Lung (tissue), 12 donors: Measurements from ENCODE around the gene CRTC3. TPM values are rescaled to one million over a fixed set of nuclear protein-coding genes. Genes with fewer than 3 reads are reported as not detected.
A peak's percentile ranks its signal among the peaks of the same experiment; 100 is the strongest.

Experiments
- ATAC-seq: fragments of 200-7000 bp; cut with Tn5 transposase; one replicate; pipeline ENCODE4 v1.9.1; 2020; ENCODE audit warnings: moderate number of reproducible peaks; ENCODE audit not compliant: insufficient read depth, low FRiP score
- DNase-seq, 3 donors: peaks; one replicate each; pipeline ENCODE4 v3.0.0-alpha.2; 2013 to 2017
- H3K27ac ChIP-seq, 2 donors: one replicate each; pipeline ENCODE4 v1.5.1; 2013; ENCODE audit warnings: mild to moderate bottlenecking in 2 of 2, moderate library complexity in 2 of 2, control low read depth in 1 of 2, inconsistent platforms in 1 of 2, low read depth in 1 of 2, low read length in 1 of 2
- H3K27me3 ChIP-seq, 3 donors: one replicate each; pipeline ENCODE4 v1.5.1; 2013; ENCODE audit warnings: low read length in 2 of 3; ENCODE audit not compliant: control insufficient read depth in 3 of 3, insufficient read depth in 3 of 3
- H3K36me3 ChIP-seq, 4 donors: one replicate each; pipeline ENCODE4 v1.5.1; 2013; ENCODE audit warnings: low read length in 4 of 4, mild to moderate bottlenecking in 1 of 4, moderate library complexity in 1 of 4; ENCODE audit not compliant: control insufficient read depth in 4 of 4, insufficient read depth in 4 of 4
- H3K4me1 ChIP-seq, 5 donors: one replicate each; pipeline ENCODE4 v1.5.1; 2013; ENCODE audit warnings: low read length in 5 of 5, mild to moderate bottlenecking in 2 of 5, moderate library complexity in 1 of 5; ENCODE audit not compliant: control insufficient read depth in 5 of 5, insufficient read depth in 5 of 5
- H3K4me3 ChIP-seq: one replicate; pipeline ENCODE4 v1.5.1; 2013; ENCODE audit warnings: mild to moderate bottlenecking, control low read depth, moderate library complexity
- H3K9ac ChIP-seq, 2 donors: one replicate each; pipeline ENCODE4 v1.5.1; 2013; ENCODE audit warnings: low read length in 2 of 2, control low read depth in 1 of 2; ENCODE audit not compliant: insufficient read depth in 1 of 2
- H3K9me3 ChIP-seq, 4 donors: one replicate each; pipeline ENCODE4 v1.5.1; 2013; ENCODE audit warnings: low read length in 3 of 4, mild to moderate bottlenecking in 1 of 4, moderate library complexity in 1 of 4; ENCODE audit not compliant: control insufficient read depth in 4 of 4, insufficient read depth in 3 of 4
- CTCF ChIP-seq: IDR thresholded peaks from 2 replicates; pipeline ENCODE4 v1.5.1; 2012; ENCODE audit warnings: mild to moderate bottlenecking; ENCODE audit errors: control extremely low read depth, extremely low read depth
- WGBS, 2 donors: extraction: QIAGEN DNeasy Blood & Tissue Kit; methylation state at CpG; one replicate each; pipeline ENCODE4 v1.1.7; 2013; 5-methylcytosine and 5-hydroxymethylcytosine counted together
- polyA plus RNA-seq, 2 donors: library from polyadenylated mRNA; stranded (reverse); fragments of 200-250 nt; gene quantifications; one replicate each; pipeline ENCODE4 v1.2.1, GENCODE V29; 2013
- total RNA-seq, 2 donors: library from RNA; depleted of rRNA in 1 of 2; stranded (reverse); fragments of >200 nt in 1 of 2; gene quantifications; one replicate each; pipeline ENCODE4 v1.2.1, GENCODE V29; 2014 to 2021
- donor health status: control.
- donor health status: control.
- donor health status: Bipolar disorder and iron deficiency.
- donor health status: healthy.
- donor health status: DM: yes; HTN: yes; CAD: no.

The CRTC3 gene
- total and polyA plus RNA-seq, 4 donors: 12.0 to 47.9 (median 28.2) TPM

DNA sequence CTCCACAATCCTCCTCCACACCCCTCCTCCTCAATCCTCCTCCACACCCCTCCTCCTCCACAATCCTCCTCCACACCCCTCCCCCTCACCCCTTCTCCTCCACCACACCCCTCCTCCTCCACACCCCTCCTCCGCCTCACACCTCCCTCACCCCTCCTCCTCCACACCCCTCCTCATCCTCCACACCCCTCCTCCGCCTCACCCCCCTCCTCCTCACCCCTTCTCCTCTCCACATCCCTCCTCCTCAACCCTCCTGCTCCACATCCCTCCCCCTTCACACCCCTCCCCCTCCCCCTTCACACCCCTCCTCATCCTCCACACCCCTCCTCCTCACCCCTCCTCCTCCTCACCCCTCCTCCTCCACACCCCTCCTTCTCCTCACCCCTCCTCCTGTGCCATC, 117.6 kb downstream of the CRTC3 start:
- Histone ChIP-seq H3K27me3 (no peaks in the 10 kb centered on the region), H3K9me3 (no peaks in the 10 kb centered on the region), H3K4me3 (no peak overlapping the region), H3K4me1 (peaks cover 0 to 9% (median 0%) of the 10 kb centered on the region in 5 donors), H3K27ac (no peak overlapping the region), H3K9ac (no peak overlapping the region), H3K36me3 (peaks cover 13 to 16% (median 14%) of the 10 kb centered on the region in 4 donors)
- WGBS, 2 donors: 48 to 53% methylated on average over 2 of the region's 2 CpGs
- DNase-seq (peak in 1 of 3 donors; percentile 17), ATAC-seq (no peak)
- no peak for TF ChIP-seq CTCF

GRCh38 chr15:90648137-90649070, 118.7 kb downstream of the CRTC3 start:
- TF ChIP-seq CTCF: peak; percentile 94
- WGBS, 2 donors: 6 to 10% methylated on average over 14 of the region's 14 CpGs
- no peak overlapping the region for H3K4me3 ChIP-seq

GRCh38 chr15:90650117-90650955, 120.6 kb downstream of the CRTC3 start:
- TF ChIP-seq CTCF: no peak
- ATAC-seq (no peak), DNase-seq (peak in 2 of 3 donors; percentile 36 to 52)
- Histone ChIP-seq H3K9ac (no peak overlapping the region), H3K4me1 (peaks cover 0 to 9% (median 5%) of the 10 kb centered on the region in 5 donors), H3K9me3 (no peaks in the 10 kb centered on the region), H3K27ac (peak overlapping the region in 1 of 2 donors; percentile 58), H3K4me3 (no peak overlapping the region), H3K27me3 (no peaks in the 10 kb centered on the region), H3K36me3 (no peaks in the 10 kb centered on the region)
- 47 to 56% methylated on average over 8 of the region's 8 CpGs for WGBS, 2 donors

More at GRCh38 chr15:90648137-90649070, 118.7 kb downstream of the CRTC3 start:
- DNase-seq (peak; percentile 75 to 91 (median 89)), ATAC-seq (peak; percentile 74)
- Histone ChIP-seq H3K9ac (peak overlapping the region in 1 of 2 donors; percentile 36), H3K27me3 (no peaks in the 10 kb centered on the region), H3K36me3 (peaks cover 2 to 5% (median 5%) of the 10 kb centered on the region in 4 donors), H3K9me3 (no peaks in the 10 kb centered on the region), H3K4me1 (peaks cover 0 to 9% (median 0%) of the 10 kb centered on the region in 5 donors), H3K27ac (peak overlapping the region; percentile 17 to 82)
